Stimulated activated CD4-positive, alpha-beta T cell treated with anti-CD3 and anti-CD28 coated beads, Interleukin-2, amount 100 ng/mL, for 24 hours (primary cell): ENCODE measurements around the gene NODAL.

ENCODE experiments used
- DNase-seq, 2 donors: peaks; one replicate each; pipeline ENCODE4 v3.0.0-alpha.2; 2020

The NODAL gene

DNA sequence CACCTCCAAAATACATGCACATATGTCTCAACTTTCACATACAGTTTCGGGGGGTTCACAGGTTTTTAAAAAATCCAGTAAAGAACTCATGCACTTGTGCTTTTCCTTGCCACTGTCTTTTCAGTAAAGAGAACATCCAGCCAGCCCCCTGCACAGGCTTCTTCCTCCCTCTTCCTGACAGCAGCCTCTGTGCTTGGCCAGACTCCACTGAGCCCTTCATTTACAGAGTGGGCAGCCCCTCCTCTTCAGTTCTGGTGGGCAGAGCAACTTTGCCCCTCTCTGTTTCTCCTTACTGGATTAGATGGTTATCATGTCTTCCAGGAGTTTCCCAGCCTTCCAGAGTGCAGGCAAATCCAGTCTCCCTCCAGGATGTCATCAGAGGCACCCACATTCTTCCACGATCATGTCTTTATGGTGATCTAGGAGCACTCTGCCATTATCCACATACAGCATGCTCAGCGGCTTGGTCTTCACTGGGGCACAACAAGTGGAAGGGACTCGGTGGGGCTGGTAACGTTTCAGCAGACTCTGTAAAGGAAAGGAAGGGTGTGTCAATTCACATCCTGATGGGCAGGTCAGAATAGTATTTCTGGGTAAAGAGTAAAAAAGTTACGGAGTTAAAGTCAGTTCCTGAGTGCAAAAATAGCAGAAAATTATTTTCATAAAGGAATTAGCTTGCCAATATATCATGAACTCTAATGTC, 8.8 kb downstream of the NODAL start:
- DNase-seq, result no peak

DNA sequence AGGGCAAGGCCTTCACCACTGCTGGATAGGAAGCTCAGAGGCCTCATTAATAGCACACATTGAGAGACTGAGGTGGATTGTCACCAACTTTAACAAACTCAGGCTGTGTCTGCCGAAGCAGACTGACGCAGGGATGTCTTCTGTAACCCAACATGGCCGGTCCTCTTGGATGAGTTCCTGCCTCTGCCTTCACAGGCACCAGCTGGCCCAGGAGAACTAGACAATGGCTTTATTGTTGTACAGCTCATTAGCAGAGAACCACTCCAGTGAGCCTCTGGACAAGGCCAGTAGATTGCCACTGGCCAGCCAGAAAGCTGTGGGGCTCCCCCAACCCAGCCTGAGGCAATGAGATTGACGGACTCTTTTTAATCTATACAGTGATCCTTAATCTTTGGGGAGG, 9.4 kb downstream of the NODAL start:
- DNase-seq, result no peak

DNA sequence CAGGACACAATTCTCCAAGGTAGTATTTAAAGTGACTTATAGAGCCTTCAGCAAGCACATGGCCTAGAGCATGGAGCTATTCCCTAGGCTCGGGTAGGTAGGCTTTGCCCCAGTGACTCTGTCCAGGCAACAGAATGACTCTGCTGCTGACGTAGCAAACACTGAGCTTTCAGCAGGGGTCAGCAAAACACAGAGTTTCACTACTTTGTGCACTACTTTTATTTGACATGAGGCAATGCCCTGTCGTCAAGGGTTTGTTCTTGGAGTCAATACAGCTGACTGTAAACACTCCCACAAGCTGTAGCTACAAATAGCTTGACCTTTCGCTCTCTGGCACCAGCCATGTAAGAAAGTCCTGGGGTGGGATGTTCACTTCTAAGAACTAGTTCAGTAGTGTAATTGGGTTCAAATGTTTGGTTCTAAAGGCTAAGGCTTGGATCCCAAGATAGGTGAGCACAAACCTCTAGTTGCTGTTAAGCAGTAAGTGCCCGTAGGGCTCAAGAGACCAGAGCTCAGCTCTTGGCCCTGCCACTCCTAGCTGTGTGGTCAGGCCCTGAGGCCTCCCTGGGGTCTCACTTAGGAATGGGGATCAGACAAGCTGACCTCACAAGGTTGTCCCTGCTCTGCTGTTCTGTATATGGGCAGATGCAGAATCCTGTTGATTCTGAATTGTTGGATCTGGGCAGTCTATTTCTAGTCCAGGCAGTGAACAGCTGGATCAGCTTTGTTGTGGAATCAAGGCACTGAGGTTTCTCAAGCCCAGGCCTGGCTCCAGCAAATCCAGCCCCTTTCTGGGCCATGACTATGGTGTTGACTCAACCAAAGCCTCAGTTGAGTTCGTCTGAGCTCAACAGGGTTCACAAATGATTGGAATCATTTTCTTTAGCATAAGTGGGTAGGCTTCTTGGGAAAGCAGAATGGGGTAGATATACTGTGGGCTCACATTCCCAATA, 10.7 kb downstream of the NODAL start:
- DNase-seq, result no peak

DNA sequence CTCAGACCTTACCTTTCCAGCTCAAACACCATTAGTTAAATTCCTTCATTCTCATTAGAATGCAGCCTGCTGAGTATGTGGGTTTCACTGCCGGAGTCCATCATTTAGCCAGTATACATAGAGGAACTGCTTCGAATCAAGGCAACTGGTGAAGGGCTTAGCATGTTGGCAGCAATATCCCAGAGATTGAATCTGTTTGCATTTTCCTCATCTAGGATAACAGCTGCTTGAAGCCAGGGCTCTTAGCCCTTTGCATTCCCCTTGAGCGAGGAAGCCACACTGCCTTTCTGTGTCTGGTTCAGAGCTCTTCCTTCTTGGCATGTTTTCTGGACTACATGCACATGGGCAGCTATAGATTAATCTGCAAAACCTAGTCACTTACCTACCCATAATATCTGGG, 14.7 kb downstream of the NODAL start:
- DNase-seq, result no peak

DNA sequence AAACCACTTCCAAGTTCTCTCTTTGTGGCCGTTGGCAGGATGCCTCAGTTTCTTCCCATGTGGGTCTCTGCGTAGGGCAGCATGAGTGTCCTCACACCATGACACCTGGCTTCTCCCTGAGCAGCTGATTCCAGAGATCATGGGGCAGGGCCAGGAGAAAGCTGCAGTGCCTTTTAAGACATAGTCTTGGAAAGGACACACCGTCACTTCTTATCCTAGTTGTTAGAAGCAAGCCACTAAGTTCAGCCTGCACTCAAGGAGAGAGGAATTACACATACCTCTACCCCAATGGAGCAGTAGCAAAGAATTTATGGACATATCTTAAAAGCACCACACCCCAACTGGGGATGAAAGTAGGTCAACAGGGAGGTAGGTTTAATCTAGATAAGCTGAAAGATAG, 16.4 kb downstream of the NODAL start:
- DNase-seq, result no peak

DNA sequence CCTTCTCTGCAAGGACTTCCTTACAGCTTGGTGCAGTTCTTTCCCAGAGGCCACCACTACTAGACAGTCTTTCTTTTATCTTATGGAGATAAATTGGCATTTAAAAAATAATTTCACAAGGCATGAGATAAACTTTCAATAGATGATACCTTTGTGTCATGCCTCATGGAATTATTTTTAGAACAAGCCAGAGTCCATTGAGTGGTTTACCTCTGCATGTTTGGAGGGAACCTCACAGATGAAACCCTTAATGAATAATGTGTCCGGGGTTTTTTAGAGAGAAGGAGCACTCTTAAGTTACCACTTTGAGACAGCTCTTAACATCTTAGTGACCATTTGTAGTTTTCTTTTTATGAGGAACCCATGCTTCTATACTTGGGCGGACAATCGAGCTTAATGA, 17.2 kb downstream of the NODAL start:
- DNase-seq, result no peak

DNA sequence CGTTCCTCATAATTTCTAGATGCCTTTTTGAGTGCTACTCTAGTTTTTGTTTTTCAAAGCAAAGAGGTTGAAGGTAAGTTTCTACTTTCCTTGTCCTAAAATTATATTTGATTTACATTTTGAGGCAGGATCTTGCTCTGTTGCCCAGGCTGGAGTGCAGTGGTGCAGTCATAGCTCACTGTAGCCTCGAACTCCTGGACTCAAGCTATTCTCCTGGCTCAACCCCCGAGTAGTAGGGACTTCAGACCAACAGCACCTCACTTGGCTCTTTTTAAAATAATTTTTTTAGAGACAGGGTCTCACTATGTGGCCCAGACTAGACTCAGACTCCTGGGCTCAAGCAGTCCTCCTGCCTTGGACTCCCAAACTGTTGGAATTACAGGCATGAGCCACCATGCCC, 22.8 kb downstream of the NODAL start:
- DNase-seq, result no peak

DNA sequence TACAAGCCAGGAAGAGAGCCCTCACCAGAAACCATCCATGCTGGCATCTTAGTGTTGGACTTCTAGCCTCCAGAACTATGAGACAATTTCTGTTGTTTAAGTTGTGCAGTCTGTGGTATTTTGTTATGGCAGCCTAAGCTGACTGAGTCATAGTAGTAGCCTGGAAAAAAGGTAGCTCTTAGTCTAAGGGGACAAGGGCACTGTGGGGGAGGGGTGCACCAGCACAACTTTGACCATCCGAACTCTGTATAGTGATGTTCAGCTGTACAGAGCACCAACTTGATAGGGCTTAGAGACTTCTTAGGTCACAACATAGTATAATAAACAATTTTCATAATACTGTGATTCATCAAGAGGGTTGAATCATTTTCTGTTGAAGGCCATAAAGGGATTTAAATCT, 23.3 kb downstream of the NODAL start:
- DNase-seq, result peak in 1 of 2 donors; percentile 11

DNA sequence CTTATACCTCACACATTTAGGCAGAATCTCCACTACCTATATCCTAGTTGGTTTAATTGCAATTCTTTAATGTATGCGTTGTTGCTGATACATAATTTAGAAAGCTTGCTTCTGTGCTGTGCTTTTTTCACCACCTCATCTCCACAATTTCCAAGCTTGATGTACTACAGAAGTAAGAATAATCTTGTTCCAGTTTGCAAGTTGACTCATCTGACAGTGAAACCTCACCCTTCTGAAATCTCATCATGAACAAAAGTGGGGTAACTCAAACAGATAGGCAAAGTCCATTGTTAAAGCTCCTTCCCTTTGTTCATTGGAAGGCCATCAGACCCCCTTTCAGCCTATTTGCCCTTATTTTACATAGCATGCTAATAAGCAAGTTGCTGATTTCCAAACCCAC, 23.9 kb downstream of the NODAL start:
- DNase-seq, result no peak

DNA sequence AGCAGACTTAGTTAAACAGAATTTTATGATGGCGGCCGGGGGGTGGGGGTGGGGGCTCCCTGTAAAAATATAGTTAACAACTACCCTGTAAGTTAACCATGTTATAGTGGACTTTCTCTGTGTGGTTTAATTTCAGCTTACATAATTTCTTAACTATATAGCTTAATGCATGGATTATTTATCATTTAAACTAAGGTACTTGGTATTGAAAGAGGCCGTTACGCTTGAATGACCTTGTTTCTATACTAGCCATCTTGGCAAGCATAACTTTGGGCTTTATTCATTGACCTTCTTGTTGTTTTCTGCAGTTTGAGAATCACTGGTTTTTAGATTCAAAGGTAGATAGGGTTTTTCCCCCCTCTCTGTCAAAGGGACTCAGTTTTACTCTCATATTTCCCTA, 29.1 kb downstream of the NODAL start:
- no peak for DNase-seq

DNA sequence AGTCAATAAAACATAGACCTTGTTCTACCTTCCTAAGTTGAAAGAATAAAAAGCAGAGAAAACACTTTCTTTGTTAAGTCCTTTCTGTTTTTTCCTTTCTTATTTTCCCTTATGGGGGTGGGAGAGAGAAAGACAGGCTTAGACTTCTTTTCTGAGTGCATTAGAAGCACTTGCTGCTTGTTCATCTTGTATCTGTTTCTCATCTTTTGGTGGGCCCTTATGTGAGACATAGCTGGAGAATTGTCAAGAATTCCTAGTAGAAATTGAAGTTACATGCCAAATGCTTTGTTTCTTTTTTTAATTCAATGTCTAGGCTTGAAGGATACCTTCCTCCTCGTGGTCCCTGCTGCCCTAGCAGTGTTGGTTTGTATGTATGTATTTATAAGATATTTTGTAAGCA, 30.9 kb downstream of the NODAL start:
- DNase-seq, result no peak

DNA sequence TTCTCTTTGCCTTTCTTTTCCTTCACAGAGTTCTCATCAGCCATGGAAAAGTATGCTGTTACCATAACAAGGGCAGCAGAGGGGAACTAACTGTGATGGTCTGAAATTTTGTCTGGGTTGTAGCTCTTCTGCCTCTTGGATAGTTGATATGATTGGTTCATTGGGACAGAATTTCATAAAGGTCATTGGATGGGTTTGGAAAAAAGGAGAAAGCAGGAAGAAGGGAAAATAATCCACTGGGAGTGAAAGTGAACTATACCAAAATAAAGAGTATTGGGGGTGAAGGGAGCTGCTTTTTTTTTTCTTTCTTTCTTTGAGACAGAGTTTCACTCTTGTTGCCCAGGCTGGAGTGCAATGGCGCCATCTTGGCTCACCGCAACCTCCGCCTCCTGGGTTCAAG, 31.7 kb downstream of the NODAL start:
- DNase-seq, result no peak

DNA sequence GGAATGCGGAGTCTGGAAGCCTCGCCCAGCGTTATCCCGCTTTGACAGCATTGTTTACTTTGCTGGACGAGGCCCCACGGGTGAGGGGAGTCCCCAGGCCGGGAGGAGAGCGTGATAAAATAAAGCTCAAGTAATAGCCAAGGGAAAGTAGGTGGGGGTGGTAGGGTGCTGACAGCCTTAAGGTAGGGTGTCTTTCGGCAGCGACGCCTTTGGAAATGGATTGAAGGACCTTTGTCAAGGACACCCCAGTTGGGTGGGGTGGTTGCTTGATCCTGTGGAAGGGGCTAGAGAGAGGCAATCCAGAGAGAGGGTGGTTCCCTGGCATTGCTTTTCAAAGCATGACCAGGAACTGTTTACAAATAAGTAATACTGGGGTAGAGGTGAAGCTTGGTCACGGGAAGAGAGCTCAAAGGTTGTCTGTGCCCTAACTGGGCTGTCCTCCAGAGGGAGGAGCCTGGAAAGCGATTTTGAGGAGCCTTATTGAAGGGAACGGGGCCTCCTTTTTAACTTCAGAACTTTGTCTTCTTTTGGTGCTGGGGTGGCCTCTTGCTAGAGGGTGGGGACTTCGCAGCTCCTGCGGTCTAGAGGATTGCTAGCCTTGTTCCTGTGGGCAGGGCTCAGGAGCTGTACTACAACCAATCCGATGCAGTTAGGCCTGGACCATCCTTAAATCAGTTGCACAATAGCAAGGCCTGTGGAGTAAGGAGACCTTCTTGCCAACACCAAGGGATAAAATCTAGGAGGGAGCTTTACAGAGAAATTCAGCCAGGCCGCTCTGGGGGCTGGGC, 36.2 kb downstream of the NODAL start:
- DNase-seq, result peak; percentile 27 to 35

DNA sequence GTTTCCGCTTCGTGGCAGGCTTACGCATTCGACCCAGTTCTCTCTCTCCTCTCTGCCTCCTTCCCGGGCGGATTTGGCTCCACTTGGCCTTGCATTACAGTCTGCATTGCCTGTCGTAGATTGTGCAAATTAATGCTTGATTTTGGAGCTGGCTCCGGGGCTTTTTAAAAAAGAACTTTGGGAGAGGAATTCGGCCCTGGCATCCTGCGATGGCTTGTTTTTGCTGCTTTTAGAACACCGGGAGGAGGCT, 36.8 kb downstream of the NODAL start:
- no peak for DNase-seq

DNA sequence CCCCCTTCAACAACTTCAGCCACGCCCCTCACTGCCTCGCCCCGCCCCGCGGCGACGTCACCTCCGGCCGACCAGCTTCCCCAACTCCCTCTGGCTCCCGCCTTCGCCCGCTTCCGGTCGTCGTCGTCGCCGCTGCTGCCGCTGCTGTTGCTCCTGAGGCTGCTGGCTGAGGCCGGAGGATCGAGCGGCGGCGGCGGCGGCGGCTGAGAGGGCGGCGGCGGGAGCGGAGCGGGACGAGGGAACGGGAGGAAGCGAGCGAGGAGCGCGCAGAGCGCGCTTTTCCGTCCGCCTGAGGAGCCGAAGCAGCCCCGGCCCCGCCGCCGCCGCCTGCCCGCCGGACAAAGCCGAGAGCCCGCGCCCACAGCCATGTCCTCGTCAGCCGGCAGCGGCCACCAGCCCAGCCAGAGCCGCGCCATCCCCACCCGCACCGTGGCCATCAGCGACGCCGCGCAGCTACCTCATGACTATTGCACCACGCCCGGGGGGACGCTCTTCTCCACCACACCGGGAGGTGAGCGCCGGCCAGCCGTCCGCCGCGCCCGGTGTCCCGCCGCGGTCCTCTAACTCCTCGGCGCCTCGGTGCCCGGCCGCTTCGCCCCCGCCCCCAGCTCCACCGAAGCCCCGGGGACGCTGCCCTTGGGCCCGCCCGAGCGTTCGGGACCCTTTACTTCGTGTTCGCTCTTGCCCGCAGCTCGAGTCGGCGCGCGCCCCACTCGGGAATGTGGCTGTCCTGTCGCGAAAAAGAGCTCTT, 37.3 kb downstream of the NODAL start, which contains the start of gene EIF4EBP2:
EIF4EBP2 (plus strand) TSS at position 110 of the 751 bp plus-strand sequence; CDS start at position 367, 257 bp downstream.
- peak; percentile 100 for DNase-seq

DNA sequence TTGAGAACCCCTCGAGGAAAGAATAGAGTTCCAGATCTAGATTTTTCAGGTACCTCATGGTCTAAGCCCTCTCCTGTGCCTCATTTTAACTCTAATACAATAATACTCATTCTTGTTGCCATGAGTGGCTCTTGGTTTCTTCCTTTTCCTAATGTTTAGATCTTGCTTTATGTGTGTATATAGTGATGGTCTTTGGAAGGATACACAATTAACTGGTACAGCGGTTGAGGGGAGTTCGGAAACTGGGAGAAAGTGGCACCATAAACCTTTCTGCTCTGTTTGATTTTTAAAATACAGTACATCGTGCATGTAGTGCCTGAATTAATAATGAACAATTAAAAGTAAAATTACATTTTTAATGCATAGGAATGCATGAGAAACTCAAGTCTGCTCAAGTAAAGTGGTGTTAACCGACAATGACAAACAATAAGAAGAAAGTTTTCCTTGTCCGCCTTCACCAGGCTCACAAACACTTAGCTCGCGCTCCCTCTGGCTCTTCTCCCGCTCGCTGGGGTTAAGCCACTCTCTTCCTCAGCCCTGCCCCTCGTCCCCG, 37.9 kb downstream of the NODAL start:
- no peak for DNase-seq

DNA sequence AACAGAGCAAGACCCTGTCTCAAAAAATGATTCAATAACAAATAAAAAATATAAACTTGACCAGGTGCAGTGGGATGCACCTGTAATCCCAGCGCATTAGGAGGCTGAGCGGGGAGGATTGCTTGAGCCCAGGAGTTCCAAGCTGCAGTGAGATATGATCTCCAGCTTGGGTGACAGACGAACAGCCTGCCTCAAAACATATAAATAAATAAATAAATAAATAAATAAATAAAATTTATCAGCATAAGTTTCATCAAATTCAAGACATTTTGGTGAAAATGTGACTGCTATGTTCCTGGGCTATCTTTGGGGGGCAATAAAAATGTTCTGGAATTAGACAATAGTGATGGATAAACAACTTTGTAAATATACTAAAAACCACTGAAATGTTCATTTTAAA, 42.3 kb downstream of the NODAL start:
- DNase-seq, result no peak

DNA sequence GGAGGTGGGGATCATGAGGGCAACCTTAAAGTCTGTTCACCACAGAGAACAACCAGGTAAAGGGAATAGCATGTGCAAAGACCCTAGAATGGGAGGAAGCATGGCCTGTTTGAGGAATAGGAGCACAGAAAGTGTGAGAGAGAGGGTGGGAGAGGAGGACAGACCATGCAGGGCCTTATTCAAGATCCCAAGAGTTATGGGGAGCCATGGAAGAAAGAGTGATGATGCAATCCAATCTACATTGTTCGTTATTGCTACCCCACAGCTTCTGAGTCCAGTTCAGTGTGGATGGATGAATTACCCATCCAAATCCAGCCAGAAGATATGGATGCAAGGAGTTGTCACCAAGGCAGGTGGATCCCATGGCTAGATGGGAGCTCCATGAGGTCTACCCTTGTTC, 45.3 kb downstream of the NODAL start:
- no peak for DNase-seq

DNA sequence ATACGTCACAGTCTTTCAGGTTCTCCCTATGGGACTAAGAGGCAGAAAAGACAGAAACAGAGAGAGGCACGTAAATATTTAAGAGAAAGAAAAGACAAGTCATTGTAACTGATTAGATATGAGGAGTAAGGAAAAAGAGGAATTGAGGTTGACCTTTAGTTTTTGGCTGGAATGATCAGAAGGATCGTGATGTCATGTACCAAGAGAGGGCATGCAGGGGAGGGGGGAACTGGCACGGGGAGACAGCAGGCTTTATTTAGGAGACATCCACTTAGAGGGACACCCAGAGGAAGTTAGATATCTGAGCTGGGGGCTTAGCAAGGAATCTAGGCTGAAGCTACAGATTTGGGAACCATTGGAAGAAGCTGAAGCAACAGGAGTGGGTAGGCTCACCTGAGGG, 49.8 kb downstream of the NODAL start:
- DNase-seq, result no peak
